H1 (cell line): Measurements from ENCODE around the gene MRRF. TPM values are rescaled to one million over a fixed set of nuclear protein-coding genes. Genes with fewer than 3 reads are reported as not detected.

Experiments used
- KDM1A ChIP-seq: fragments of 200-600, 300-600 bp; sonication (generic); IDR thresholded peaks from 2 replicates; pipeline ENCODE4 v1.7.1; 2016; ENCODE audit warnings: mild to moderate bottlenecking, low read length, borderline replicate concordance
- SIX5 ChIP-seq: IDR thresholded peaks from 2 replicates; pipeline ENCODE4 v1.6.1; 2011; ENCODE audit warnings: mild to moderate bottlenecking, low read depth, low read length
- polyA plus RNA-seq, 7 experiments: library from polyadenylated mRNA; depleted of rRNA in 3 of 7; stranded (reverse) in 5 of 7; unstranded in 2 of 7; fragments of >200 nt in 5 of 7; fragments of 200-250 nt in 2 of 7; gene quantifications; 1 replicate in 5 of 7; 2 replicates in 1 of 7; 4 replicates in 1 of 7; pipeline versions ENCODE4 v1.2.1 to v1.2.3, GENCODE V29; 2011 to 2013; ENCODE audit warnings: missing spikeins in 2 of 7, mixed read lengths in 2 of 7
- total RNA-seq: library from RNA; stranded (reverse); fragmentation: NEBNext Ultra II Directional; extraction: Animal tissue kit (Norgen Biotek cat#: 25700); gene quantifications from 2 replicates; pipeline ENCODE4 v1.2.1, GENCODE V29; 2021

MRRF gene
- total and polyA plus RNA-seq, 2 of the 8 experiments (the other 6 are each of a cell fraction or from before 2014, with no cell fraction given) = 29.4 to 47.8 TPM

DNA sequence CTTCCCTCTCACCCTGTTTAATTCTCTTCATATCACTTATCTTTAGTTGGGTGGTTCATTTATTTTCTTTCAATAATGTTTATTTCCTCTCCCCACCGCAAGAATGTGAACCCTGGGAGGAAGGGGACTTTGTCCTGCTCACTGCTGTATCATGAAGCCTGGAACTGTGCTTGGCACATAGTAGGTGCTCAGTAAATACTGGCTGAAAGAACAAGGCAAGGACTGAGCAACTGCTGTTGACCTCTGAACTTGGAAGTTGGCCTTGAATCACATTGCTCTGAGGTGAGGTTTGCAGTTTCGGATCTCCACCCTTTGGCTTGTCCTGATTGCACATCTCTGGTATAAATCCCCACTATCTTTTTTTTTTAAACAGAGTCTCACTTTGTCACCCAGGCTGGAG is 84.1 kb downstream of the MRRF start (continued):
- TF ChIP-seq SIX5 (no peak), KDM1A (no peak)
